GM06990 (cell line): ENCODE data around the gene NLN.

Experiments
- DNase-seq: peaks from one replicate; pipeline ENCODE4 v3.0.0-alpha.2; 2011; ENCODE audit not compliant: insufficient read length; ENCODE audit errors: extremely low read depth
- H3K27me3 ChIP-seq: replicated peaks from 2 replicates; pipeline ENCODE4 v1.6.0; 2011; ENCODE audit warnings: low read length; ENCODE audit not compliant: control insufficient read depth, insufficient read depth
- H3K36me3 ChIP-seq: 2 replicates; pipeline ENCODE4 v1.5.1; 2011; ENCODE audit warnings: low read length; ENCODE audit not compliant: control insufficient read depth, insufficient read depth
- H3K4me3 ChIP-seq: replicated peaks from 2 replicates; pipeline ENCODE4 v1.5.1; 2011; ENCODE audit warnings: low read depth, mild to moderate bottlenecking, control low read depth, low read length
- CTCF ChIP-seq: IDR thresholded peaks from 2 replicates; pipeline ENCODE4 v1.5.1; 2011; ENCODE audit warnings: low read length, control low read depth, mild to moderate bottlenecking, inconsistent platforms; ENCODE audit not compliant: insufficient read depth, poor library complexity, severe bottlenecking

The NLN gene

GRCh38 chr5:65855766-65856315 is 133.8 kb downstream of the NLN start:
- DNase-seq: no peak
- Histone ChIP-seq H3K27me3 (no peaks in the 10 kb centered on the region), H3K36me3 (no peaks in the 10 kb centered on the region), H3K4me3 (no peak overlapping the region)
- TF ChIP-seq CTCF: no peak

- Histone ChIP-seq H3K4me3 (no peak overlapping the region), H3K36me3 (no peaks in the 10 kb centered on the region), H3K27me3 (no peaks in the 10 kb centered on the region)
- DNase-seq: no peak
- no peak for TF ChIP-seq CTCF
Measured at GRCh38 chr5:65856520-65856919, 134.5 kb downstream of the NLN start.

GRCh38 chr5:65858316-65858715 is 136.3 kb downstream of the NLN start:
- no peak for TF ChIP-seq CTCF
- Histone ChIP-seq H3K27me3 (no peaks in the 10 kb centered on the region), H3K4me3 (no peak overlapping the region), H3K36me3 (no peaks in the 10 kb centered on the region)
- no peak for DNase-seq

- Histone ChIP-seq H3K36me3 (no peaks in the 10 kb centered on the region), H3K27me3 (no peaks in the 10 kb centered on the region), H3K4me3 (no peak overlapping the region)
- no peak for DNase-seq
- no peak for TF ChIP-seq CTCF
Measured at GRCh38 chr5:65861830-65862241, 139.8 kb downstream of the NLN start.

GRCh38 chr5:65862384-65862783 is 140.4 kb downstream of the NLN start:
- H3K27me3 ChIP-seq: no peaks in the 10 kb centered on the region
- no peak for DNase-seq
- no peak for TF ChIP-seq CTCF
- no peaks in the 10 kb centered on the region for H3K36me3 ChIP-seq
- no peak overlapping the region for H3K4me3 ChIP-seq

GRCh38 chr5:65863747-65864146 is 141.7 kb downstream of the NLN start:
- TF ChIP-seq CTCF: no peak
- Histone ChIP-seq H3K36me3 (no peaks in the 10 kb centered on the region), H3K27me3 (no peaks in the 10 kb centered on the region), H3K4me3 (no peak overlapping the region)
- no peak for DNase-seq
